Spleen (tissue), 7 donors: Measurements from ENCODE around the gene MIEF1.

ENCODE experiments used
- POLR2AphosphoS5 ChIP-seq, 3 donors: sonication (generic); formaldehyde crosslinking; IDR thresholded peaks; one replicate each; pipeline ENCODE4 v1.5.1; 2017; ENCODE audit warnings: antibody characterized with exemption in 3 of 3
- TF ChIP-seq, protein P1 (sequence below), 11 experiments: fragments of 200-600 bp in 7 of 11; fragments of 450-650 bp in 4 of 11; sonication (generic) in 4 of 11; IDR thresholded peaks in 8 of 11; conservative IDR thresholded peaks in 3 of 11; 1 replicate in 7 of 11; 2 replicates in 4 of 11; pipeline versions ENCODE4 v1.4.0 to v1.8.0; 2016 to 2021; ENCODE audit warnings: antibody characterized with exemption in 11 of 11, inconsistent platforms in 4 of 11, mild to moderate bottlenecking in 1 of 11
- donor health status: DM: no; HTN: no; CAD: no; lungs with moderate emphysema.
- donor health status: DM: no; HTN: no; CAD: no.
- donor health status: DM: no; HTN: no; CAD: no.

DNA sequence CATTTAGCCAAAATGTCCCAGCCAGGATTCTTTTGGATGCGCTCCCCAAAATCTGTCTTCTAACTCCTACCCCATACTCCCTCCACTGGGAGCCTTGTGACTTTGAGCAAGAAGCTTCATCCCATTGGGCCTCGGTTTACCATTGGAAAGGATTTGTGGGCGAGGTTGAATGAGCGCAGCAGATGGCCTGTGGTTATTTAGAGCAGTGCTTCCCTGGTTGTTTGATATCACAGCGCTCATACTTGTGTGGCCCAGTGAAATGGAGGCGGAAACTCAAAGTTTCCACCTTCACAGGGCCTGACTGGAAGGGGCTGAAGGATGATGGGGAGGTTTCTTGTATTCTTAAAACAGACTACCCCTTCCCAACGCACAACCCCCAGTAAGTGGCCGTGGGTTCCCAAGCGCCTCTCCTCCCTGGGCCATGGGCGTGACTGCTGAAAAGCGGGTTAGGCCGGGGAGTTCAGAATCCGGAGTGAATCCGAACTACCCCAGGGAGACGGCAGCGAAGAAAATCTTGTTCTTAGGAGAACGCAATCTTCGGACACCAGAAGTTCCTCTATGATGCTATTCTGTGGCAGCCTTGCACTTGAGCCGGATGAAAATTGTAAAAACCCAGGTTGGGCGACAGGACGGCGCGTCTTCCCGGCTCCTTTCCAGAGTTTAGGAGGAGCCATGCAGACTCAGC, 17.0 kb downstream of the MIEF1 start:
- TF ChIP-seq, protein P1, sequence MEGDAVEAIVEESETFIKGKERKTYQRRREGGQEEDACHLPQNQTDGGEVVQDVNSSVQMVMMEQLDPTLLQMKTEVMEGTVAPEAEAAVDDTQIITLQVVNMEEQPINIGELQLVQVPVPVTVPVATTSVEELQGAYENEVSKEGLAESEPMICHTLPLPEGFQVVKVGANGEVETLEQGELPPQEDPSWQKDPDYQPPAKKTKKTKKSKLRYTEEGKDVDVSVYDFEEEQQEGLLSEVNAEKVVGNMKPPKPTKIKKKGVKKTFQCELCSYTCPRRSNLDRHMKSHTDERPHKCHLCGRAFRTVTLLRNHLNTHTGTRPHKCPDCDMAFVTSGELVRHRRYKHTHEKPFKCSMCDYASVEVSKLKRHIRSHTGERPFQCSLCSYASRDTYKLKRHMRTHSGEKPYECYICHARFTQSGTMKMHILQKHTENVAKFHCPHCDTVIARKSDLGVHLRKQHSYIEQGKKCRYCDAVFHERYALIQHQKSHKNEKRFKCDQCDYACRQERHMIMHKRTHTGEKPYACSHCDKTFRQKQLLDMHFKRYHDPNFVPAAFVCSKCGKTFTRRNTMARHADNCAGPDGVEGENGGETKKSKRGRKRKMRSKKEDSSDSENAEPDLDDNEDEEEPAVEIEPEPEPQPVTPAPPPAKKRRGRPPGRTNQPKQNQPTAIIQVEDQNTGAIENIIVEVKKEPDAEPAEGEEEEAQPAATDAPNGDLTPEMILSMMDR (IDR thresholded peaks at IDR 0.05 in 8 of 11, conservative IDR thresholded peaks at IDR 0.05 in 3 of 11), result no peak
- no peak for TF ChIP-seq POLR2AphosphoS5 (IDR thresholded peaks at IDR 0.05)
